ENCODE data around the gene CLEC2D. TPM values are rescaled to one million over a fixed set of nuclear protein-coding genes. Genes with fewer than 3 reads are reported as not detected.
"Not testable (repeated sequence)": the region's sequence is repeated elsewhere in the genome, so short reads cannot be mapped to it uniquely, and the experiment has no call there.

Gene CLEC2D, protein sequence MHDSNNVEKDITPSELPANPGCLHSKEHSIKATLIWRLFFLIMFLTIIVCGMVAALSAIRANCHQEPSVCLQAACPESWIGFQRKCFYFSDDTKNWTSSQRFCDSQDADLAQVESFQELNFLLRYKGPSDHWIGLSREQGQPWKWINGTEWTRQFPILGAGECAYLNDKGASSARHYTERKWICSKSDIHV
- 0.62 and 0.69 TPM in 2 replicates for total RNA-seq (2014; rRNA removed; shearing (Covaris generic))

GRCh38 chr12:9669534-9669933 is at the start of gene CLEC2D:
CLEC2D (plus strand) TSS chr12:9669713; CDS start chr12:9669735, 22 bp downstream.
- no peak for DNase-seq (ENCODE audit: low spot score)

- no peak for DNase-seq (ENCODE audit: low spot score)
Measured at GRCh38 chr12:9625019-9625418, 44.5 kb upstream of the CLEC2D start.

GRCh38 chr12:9626291-9626690 is 43.2 kb upstream of the CLEC2D start:
- no peak for DNase-seq (ENCODE audit: low spot score)

DNA sequence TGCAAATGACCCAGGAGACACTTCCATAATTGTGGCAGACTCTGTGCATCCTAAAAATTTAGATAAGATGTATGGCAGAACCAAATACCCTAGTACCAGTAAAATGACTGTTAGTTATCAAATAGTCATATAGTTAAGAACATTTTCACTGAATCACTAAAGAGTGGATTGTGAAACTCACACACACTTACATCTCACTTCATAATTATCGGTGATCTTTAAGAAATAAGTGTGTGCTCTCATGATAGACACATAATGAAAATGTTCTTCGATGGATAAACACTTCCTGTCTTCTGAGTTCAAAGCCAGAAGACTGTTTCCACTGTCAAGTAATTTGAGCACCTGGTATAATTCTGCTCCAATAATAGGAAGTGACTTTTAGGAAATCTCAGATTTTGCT is 42.7 kb upstream of the CLEC2D start:
- DNase-seq (ENCODE audit: low spot score): no peak

DNA sequence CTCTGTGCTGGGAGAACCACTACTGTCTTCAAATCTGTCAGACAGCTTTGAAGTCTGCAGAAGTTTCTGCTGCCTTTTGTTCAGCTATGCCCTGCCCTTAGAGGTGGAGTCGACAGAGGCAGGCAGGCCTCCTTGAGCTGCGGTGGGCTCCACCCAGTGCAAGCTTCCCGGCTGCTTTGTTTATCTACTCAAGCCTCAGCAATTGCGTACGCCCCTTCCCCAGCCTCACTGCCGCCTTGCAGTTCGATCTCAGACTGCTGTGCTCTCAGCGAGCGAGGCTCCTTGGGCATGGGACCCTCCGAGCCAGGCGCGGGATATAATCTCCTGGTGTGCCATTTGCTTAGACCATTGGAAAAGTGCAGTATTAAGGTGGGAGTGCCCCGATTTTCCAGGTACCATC is 36.7 kb upstream of the CLEC2D start:
- no peak for DNase-seq (ENCODE audit: low spot score)

- peak; percentile 36 for DNase-seq (ENCODE audit: low spot score)
Measured at GRCh38 chr12:9634177-9634803, 35.2 kb upstream of the CLEC2D start.

DNA sequence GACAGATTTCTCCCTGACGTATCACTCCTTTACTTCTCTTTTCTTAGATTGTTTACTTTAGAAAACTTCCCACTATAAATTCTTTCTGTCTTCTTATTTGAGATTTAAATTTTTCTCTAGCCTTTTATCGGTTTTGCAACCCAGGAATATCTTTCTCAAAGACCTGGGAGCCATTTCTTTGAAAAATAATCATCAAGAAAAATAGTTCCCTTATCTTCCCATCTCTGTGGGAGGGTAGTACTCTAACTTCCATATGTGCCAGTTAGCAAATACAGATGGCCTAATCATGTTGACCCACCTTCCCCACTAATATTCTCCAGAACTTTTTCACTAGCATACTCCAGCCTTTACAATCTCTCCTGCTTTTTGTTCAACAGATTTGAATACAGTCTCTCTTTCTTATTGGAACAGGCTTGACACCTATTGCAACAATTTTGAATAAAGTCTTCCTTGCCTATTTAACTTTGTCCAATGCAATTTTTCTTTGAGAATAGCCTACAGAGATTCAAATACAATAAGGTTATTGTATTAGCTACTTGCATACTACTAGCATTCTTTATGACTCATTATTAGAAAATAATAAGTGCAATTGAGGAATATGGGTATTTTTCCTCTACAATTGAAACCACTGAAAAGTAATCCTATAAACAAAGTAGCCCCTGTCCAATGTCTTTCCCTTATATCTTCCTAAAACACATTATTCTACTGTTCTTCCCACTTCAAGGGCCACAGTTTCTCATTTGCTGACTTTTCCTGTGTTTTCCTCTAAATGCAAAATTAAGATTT is 34.4 kb upstream of the CLEC2D start:
- DNase-seq (ENCODE audit: low spot score): no peak

DNA sequence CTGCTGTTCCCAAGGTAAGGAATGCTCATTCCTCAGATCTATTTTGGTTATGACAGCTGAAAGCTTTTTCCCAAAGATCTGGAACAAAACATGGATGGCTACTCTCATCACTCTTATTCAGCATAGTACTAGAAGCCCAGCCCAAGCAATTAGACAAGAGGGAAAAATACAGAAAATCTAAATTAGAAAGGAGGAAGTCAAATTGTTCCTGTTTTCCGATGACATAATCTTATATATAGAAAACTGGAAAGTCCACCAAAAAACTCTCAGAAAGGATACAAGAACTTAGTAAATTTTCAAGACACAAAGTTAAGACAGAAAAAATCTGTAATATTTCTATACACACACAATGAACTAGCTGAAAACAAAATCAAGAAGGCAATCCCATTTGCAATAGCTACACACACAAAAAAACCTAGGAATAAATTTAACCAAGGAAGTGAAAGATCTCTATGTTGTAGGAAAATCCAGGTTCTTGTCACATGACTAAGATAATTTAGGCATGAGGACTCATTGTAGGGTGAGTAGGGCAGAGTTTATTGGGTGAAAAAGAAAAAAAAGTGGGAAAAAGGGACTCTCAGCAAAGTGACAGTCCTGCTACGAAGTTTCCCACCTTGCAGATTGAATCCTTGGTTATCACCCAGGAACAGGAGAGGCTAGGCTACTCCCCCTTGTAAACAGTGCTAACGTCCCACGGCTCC is 33.2 kb upstream of the CLEC2D start:
- no peak for DNase-seq (ENCODE audit: low spot score)

DNA sequence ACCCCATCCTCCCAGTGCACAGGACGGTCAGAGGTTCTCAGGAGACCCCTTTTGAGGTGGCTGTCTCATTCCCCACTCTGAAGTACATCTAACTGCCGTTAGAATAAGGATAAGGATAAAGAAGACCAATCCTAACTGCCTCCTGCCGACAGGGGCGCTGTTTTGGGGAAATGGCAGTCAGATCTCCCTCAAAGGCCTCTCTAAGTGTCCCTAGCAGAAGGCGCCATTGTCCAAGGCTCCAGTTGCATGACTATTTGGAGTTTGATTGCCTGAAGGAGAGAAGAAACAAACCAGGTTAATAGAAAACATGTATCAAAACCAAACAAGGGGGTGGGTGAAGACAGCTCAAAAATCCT is 32.7 kb upstream of the CLEC2D start:
- DNase-seq (ENCODE audit: low spot score): no peak

DNA sequence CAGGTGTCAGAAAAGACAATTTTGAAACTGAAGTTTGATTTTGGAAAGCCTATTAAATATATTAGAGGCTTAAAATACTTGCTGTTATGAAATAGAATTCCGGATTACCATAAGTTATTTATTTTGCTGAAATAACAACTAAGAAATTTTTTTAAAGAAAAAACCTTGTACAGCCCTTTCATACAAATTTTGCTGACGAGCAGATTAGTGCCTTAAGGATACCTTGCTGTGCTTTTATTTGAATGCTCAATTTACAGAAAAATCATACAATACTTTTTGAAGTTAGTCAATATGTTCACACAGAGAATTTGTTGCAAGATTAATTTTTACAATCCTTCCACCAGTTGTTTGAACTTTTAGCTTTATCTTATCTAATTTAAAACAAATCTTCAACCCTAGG is 29.5 kb upstream of the CLEC2D start:
- DNase-seq (ENCODE audit: low spot score): no peak

- no peak for DNase-seq (ENCODE audit: low spot score)
Measured at GRCh38 chr12:9642606-9643265, 26.8 kb upstream of the CLEC2D start.

GRCh38 chr12:9643266-9643660 is 26.2 kb upstream of the CLEC2D start:
- DNase-seq (ENCODE audit: low spot score): no peak

GRCh38 chr12:9644985-9645551 is 24.4 kb upstream of the CLEC2D start:
- not testable (repeated sequence) for DNase-seq (ENCODE audit: low spot score)

GRCh38 chr12:9646794-9647781 is 22.4 kb upstream of the CLEC2D start:
- peak; percentile 13 for DNase-seq (ENCODE audit: low spot score)

GRCh38 chr12:9647825-9648700 is 21.4 kb upstream of the CLEC2D start:
- DNase-seq (ENCODE audit: low spot score): peak; percentile 48

GRCh38 chr12:9648701-9649531 is 20.6 kb upstream of the CLEC2D start:
- DNase-seq (ENCODE audit: low spot score): peak; percentile 1

DNA sequence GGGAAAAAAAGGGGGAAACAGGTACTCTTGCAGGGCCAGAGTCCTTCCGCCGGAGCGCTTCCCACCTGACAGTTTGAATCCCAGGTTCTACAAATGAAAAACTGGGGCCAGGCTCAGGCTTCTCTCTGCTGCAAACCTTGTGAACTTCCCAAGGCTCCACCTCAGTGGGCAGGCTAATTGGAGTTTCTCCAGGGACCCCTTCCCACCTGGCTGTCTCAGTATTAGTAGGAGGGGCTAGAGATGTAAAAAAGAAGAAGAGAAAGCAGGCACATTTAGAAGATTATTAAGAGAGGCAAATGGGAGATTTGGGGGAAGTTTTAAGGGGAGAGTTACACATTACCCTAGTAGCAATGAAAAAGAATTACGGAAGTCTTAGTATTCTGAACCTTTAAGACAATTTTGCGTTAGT is 20.0 kb upstream of the CLEC2D start:
- DNase-seq (ENCODE audit: low spot score): no peak

GRCh38 chr12:9650151-9650576 is 19.3 kb upstream of the CLEC2D start:
- no peak for DNase-seq (ENCODE audit: low spot score)
